HG02970 (cell line): ENCODE measurements around the gene BRF1.

Source experiments
- ATAC-seq: cut with Tn5 transposase; IDR thresholded peaks from one replicate; pipeline ENCODE4 v1.9.1; 2021; ENCODE audit warnings: mild to moderate bottlenecking, moderate library complexity, moderate number of reproducible peaks; ENCODE audit not compliant: unreplicated experiment, low FRiP score

Gene BRF1

GRCh38 chr14:105180592-105181548, 119.9 kb downstream of the BRF1 start, which contains the start of gene NUDT14:
TSS of gene NUDT14 (minus strand) at chr14:105181312. CDS start at chr14:105181209, 103 bp downstream.
- ATAC-seq, result peak; percentile 64

- ATAC-seq, result no peak
Measured at GRCh38 chr14:105179191-105179590, 121.6 kb downstream of the BRF1 start.

GRCh38 chr14:105178868-105179140, 122.0 kb downstream of the BRF1 start:
- ATAC-seq, result no peak

- no peak for ATAC-seq
Measured at GRCh38 chr14:105178069-105178867, 122.5 kb downstream of the BRF1 start.

- ATAC-seq, result no peak
Measured at GRCh38 chr14:105177082-105177481, 123.7 kb downstream of the BRF1 start.

GRCh38 chr14:105176513-105176912, 124.3 kb downstream of the BRF1 start:
- no peak for ATAC-seq

GRCh38 chr14:105173901-105174894, 126.6 kb downstream of the BRF1 start:
- ATAC-seq, result no peak

GRCh38 chr14:105173145-105173544, 127.7 kb downstream of the BRF1 start:
- ATAC-seq, result no peak

- no peak for ATAC-seq
Measured at GRCh38 chr14:105172476-105172875, 128.3 kb downstream of the BRF1 start.

- ATAC-seq, result no peak
Measured at GRCh38 chr14:105171004-105171673, 129.7 kb downstream of the BRF1 start.

GRCh38 chr14:105169776-105170655, 130.8 kb downstream of the BRF1 start:
- ATAC-seq, result no peak

- no peak for ATAC-seq
Measured at GRCh38 chr14:105168979-105169507, 131.8 kb downstream of the BRF1 start.

GRCh38 chr14:105168496-105168978, 132.3 kb downstream of the BRF1 start, which contains the start of gene JAG2:
TSS of gene JAG2 (minus strand) at chr14:105168776. CDS start at chr14:105168420, 356 bp downstream.
- ATAC-seq, result no peak

- ATAC-seq, result no peak
Measured at GRCh38 chr14:105168093-105168420, 132.7 kb downstream of the BRF1 start.

- ATAC-seq, result no peak
Measured at GRCh38 chr14:105167303-105168092, 133.3 kb downstream of the BRF1 start.

GRCh38 chr14:105166571-105167302, 134.1 kb downstream of the BRF1 start:
- ATAC-seq, result no peak
